ENCODE results near the gene SMIM28. TPM values are rescaled to one million over a fixed set of nuclear protein-coding genes. Genes with fewer than 3 reads are reported as not detected.
A peak's percentile ranks its signal among the peaks of the same experiment; 100 is the strongest.

The SMIM28 gene
- total RNA-seq, 1 experiment from 2014 or later, result not detected

DNA sequence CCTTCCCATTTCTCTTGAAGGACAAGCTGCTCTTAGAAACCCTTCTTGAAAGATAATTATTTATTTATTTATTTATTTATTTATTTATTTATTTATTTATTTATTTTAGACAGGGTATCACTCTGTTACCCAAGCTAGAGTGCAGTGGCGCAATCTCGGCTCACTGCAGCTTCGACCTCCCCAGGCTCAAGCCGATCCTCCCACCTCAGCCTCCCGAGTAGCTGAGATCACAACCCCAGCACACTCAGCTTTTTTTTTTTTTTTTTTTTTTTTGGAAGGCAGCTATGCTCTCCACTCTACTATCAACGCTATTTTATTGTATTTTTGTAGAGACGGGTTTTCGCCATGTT is 25.1 kb downstream of the SMIM28 start:
- H3K36me3 ChIP-seq (ENCODE audit: control insufficient read depth, insufficient read depth, low read length), result peaks cover 5% of the 10 kb centered on the region; the same call in 1 of the 2 replicates
- Mint-ChIP-seq H3K27ac (ENCODE audit: unreplicated experiment) (peak overlapping the region; percentile 64), H3K27me3 (ENCODE audit: insufficient read depth, unreplicated experiment) (no peaks in the 10 kb centered on the region), H3K4me1 (ENCODE audit: low read depth, unreplicated experiment) (no peaks in the 10 kb centered on the region), H3K9me3 (ENCODE audit: unreplicated experiment) (no peaks in the 10 kb centered on the region), H3K36me3 (ENCODE audit: insufficient read depth, unreplicated experiment) (peaks cover 22% of the 10 kb centered on the region), H3K4me3 (ENCODE audit: unreplicated experiment) (peak overlapping the region; percentile 81)
- intact Hi-C loops (cut with micrococcal nuclease; ENCODE audit: unreplicated experiment), result loop anchor here (5.0 kb wide), 1 partner anchor 396 kb away; no protein-coding TSS in a partner anchor
- no TSS peak for BruUV-seq (replicated peaks)
- TF ChIP-seq, protein P1, sequence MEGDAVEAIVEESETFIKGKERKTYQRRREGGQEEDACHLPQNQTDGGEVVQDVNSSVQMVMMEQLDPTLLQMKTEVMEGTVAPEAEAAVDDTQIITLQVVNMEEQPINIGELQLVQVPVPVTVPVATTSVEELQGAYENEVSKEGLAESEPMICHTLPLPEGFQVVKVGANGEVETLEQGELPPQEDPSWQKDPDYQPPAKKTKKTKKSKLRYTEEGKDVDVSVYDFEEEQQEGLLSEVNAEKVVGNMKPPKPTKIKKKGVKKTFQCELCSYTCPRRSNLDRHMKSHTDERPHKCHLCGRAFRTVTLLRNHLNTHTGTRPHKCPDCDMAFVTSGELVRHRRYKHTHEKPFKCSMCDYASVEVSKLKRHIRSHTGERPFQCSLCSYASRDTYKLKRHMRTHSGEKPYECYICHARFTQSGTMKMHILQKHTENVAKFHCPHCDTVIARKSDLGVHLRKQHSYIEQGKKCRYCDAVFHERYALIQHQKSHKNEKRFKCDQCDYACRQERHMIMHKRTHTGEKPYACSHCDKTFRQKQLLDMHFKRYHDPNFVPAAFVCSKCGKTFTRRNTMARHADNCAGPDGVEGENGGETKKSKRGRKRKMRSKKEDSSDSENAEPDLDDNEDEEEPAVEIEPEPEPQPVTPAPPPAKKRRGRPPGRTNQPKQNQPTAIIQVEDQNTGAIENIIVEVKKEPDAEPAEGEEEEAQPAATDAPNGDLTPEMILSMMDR (IDR thresholded peaks at IDR 0.05; ENCODE audit: insufficient read depth in 1 of 2, low read depth in 1 of 2, low read length in 1 of 2, severe bottlenecking in 1 of 2, unreplicated experiment in 1 of 2), result no peak
- DNase-seq, result no peak
- H3K4me1 ChIP-seq, result peaks cover 11% of the 10 kb centered on the region; the same call in 1 of the 2 replicates
- ChIA-PET POLR2A (no interaction called here), CTCF (interaction anchor here (0.5 to 0.7 kb wide), 3 partner anchors 21 to 290 kb away, joined by 3 to 6 read pairs (median 5); no protein-coding TSS in a partner anchor)
- no peaks in the 10 kb centered on the region for H3K27me3 ChIP-seq (replicated peaks; ENCODE audit: control insufficient read depth, insufficient read depth, low read length)
- H3K9me3 ChIP-seq, result no peaks in the 10 kb centered on the region
- peak overlapping the region; percentile 81 for H3K4me3 ChIP-seq (ENCODE audit: low read depth, low read length)

DNA sequence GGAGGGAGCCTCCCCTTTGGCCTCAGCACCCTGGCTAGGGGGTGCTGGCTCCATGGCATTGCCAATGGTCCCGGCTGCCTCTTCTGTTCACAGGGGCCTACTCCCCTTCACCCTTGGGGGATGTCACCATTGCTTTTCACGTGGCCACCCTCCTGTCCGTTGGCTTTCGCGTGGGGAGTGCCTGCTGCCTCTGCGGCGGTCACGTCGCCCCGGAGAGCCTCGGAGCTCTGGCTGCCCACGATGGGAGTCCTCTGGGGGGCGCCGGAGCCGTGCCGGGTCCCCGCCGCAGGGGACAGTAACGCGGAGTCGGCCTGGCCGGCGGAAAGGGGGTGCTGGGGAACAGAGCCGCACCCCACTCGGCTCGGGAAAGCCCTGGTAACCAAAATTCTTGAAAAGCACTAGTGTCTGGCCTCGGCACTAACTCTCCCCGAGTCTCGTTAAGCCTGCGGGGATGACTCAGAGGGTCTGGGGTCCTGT is 25.7 kb downstream of the SMIM28 start:
- H3K4me3 ChIP-seq (ENCODE audit: low read depth, low read length), result peak overlapping the region; percentile 81
- BruUV-seq (replicated peaks), result TSS peak; percentile 94
- Mint-ChIP-seq H3K27me3 (ENCODE audit: insufficient read depth, unreplicated experiment) (no peaks in the 10 kb centered on the region), H3K9me3 (ENCODE audit: unreplicated experiment) (no peaks in the 10 kb centered on the region), H3K36me3 (ENCODE audit: insufficient read depth, unreplicated experiment) (peaks cover 25% of the 10 kb centered on the region), H3K4me3 (ENCODE audit: unreplicated experiment) (peak overlapping the region; percentile 81), H3K27ac (ENCODE audit: unreplicated experiment) (peak overlapping the region; percentile 64), H3K4me1 (ENCODE audit: low read depth, unreplicated experiment) (no peaks in the 10 kb centered on the region)
- TF ChIP-seq, protein P1 (IDR thresholded peaks at IDR 0.05; ENCODE audit: insufficient read depth in 1 of 2, low read depth in 1 of 2, low read length in 1 of 2, severe bottlenecking in 1 of 2, unreplicated experiment in 1 of 2), result peak; percentile 39 to 63
- H3K27me3 ChIP-seq (replicated peaks; ENCODE audit: control insufficient read depth, insufficient read depth, low read length), result no peaks in the 10 kb centered on the region
- POLR2A ChIA-PET, result no interaction called here
- no peaks in the 10 kb centered on the region for H3K9me3 ChIP-seq
- peaks cover 11% of the 10 kb centered on the region; the same call in 1 of the 2 replicates for H3K4me1 ChIP-seq
- intact Hi-C loops (cut with micrococcal nuclease; ENCODE audit: unreplicated experiment), result loop anchor here (5.0 kb wide), 1 partner anchor 396 kb away; no protein-coding TSS in a partner anchor
- DNase-seq, result peak; percentile 43 to 68
- CTCF ChIA-PET, result interaction anchor here (0.5 to 2.0 kb wide), 3 partner anchors 20 to 287 kb away, joined by 5 to 11 read pairs (median 6); no protein-coding TSS in a partner anchor
- H3K36me3 ChIP-seq (ENCODE audit: control insufficient read depth, insufficient read depth, low read length), result peaks cover 8% of the 10 kb centered on the region

DNA sequence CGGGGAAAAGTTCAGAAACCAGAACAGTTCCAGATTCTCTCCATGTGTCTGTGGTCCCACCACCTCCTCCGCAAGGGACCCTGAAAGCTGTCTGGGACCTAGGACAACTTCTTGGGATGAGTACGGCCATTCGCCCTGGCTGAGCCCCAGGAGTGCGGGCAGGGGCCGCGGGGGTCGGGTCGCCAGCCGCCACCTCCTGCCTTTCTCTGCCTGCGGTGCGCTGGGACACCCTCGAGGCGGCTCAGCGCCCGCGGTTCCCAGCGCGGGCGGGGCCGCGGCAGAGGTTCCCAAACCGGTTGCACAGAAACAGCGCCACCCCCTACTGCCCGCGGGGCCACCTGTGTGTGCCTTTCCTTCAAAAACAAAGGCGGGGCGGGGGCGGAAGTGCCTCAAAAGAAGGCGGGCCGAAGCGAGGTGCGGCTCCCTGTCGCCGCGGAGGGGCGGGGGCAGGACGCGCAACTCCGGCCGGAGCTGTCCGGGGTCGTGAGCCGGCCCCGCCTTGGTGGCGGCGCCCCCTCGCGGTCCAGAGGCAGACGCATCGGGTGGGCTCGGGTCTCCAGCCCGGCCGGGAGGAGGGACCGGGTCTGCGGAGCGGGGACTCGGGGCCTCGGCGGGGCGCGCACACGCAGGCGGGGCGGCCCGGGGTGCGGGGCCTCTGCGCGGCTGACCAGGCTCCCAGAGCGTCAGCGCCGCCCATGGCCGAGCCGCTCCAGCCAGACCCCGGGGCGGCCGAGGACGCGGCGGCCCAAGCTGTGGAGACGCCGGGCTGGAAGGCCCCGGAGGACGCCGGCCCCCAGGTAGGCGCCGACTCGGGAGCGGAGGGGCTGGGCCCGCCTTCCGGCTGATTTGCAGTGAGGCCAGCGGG is 26.3 kb downstream of the SMIM28 start, which contains the start of gene HEBP2:
HEBP2 (plus strand) TSS at position 423 of the 865 bp plus-strand sequence; CDS start at position 696, 273 bp downstream.
- CTCF ChIA-PET, result interaction anchor here (0.6 to 2.0 kb wide), 5 partner anchors 10 to 288 kb away, joined by 3 to 11 read pairs (median 5); no protein-coding TSS in a partner anchor
- POLR2A ChIA-PET, result interaction anchor here (1.1 kb wide), 1 partner anchor 137 kb away, joined by 3 read pairs; no protein-coding TSS in a partner anchor
- intact Hi-C loops (cut with micrococcal nuclease; ENCODE audit: unreplicated experiment), result loop anchor here (1.0 to 5.0 kb wide), 5 partner anchors 21 to 397 kb away; partner anchors contain the start of gene ARFGEF3
- TF ChIP-seq, protein P1 (IDR thresholded peaks at IDR 0.05; ENCODE audit: insufficient read depth in 1 of 2, low read depth in 1 of 2, low read length in 1 of 2, severe bottlenecking in 1 of 2, unreplicated experiment in 1 of 2), result peak; percentile 53 to 65
- no peaks in the 10 kb centered on the region for H3K9me3 Mint-ChIP-seq (ENCODE audit: unreplicated experiment)
- peak within 1 kb of the TSS; percentile 81 for H3K4me3 Mint-ChIP-seq (ENCODE audit: unreplicated experiment)
- DNase-seq, result peak; percentile 99
- no peaks in the 10 kb centered on the region for H3K4me1 Mint-ChIP-seq (ENCODE audit: low read depth, unreplicated experiment)
- Histone ChIP-seq H3K4me1 (peaks cover 11% of the 10 kb centered on the region; the same call in 1 of the 2 replicates), H3K36me3 (ENCODE audit: control insufficient read depth, insufficient read depth, low read length) (peaks cover 8% of the 10 kb centered on the region), H3K4me3 (ENCODE audit: low read depth, low read length) (peak within 1 kb of the TSS; percentile 81), H3K9me3 (no peaks in the 10 kb centered on the region), H3K27me3 (replicated peaks; ENCODE audit: control insufficient read depth, insufficient read depth, low read length) (no peaks in the 10 kb centered on the region)
- peak within 1 kb of the TSS; percentile 81 for H3K27ac Mint-ChIP-seq (ENCODE audit: unreplicated experiment)
- H3K36me3 Mint-ChIP-seq (ENCODE audit: insufficient read depth, unreplicated experiment), result peaks cover 32% of the 10 kb centered on the region
- no TSS peak for BruUV-seq (replicated peaks)
- H3K27me3 Mint-ChIP-seq (ENCODE audit: insufficient read depth, unreplicated experiment), result no peaks in the 10 kb centered on the region
